Mononuclear cell (primary cell): ENCODE data around the gene NOL3. TPM values are rescaled to one million over a fixed set of nuclear protein-coding genes. Genes with fewer than 3 reads are reported as not detected.

Source experiments
- H3K27me3 ChIP-seq: 2 replicates; pipeline ENCODE4 v1.6.0; 2011; ENCODE audit warnings: low read length, control low read depth; ENCODE audit not compliant: insufficient read depth
- H3K4me1 ChIP-seq: 2 replicates; pipeline ENCODE4 v1.5.1; 2011; ENCODE audit warnings: mild to moderate bottlenecking, low read length, control low read depth; ENCODE audit not compliant: insufficient read depth
- H3K4me3 ChIP-seq: 2 replicates; pipeline ENCODE4 v1.5.1; 2011; ENCODE audit warnings: mild to moderate bottlenecking, low read length, moderate library complexity
- H3K9me3 ChIP-seq: 2 replicates; pipeline ENCODE4 v1.5.1; 2011; ENCODE audit warnings: low read depth, mild to moderate bottlenecking, control low read depth, low read length
- total RNA-seq: library from RNA; depleted of rRNA; stranded (reverse); fragments of >200 nt; gene quantifications from one replicate; pipeline ENCODE4 v1.2.3, GENCODE V29; 2012

Gene NOL3
- total RNA-seq, 1 donor, result 0.73 TPM

GRCh38 chr16:67186550-67186950 is 16.2 kb downstream of the NOL3 start:
- H3K4me1 ChIP-seq, result peaks cover 36% of the 10 kb centered on the region
- H3K27me3 ChIP-seq, result no peaks in the 10 kb centered on the region
- H3K4me3 ChIP-seq, result no peak overlapping the region
- no peaks in the 10 kb centered on the region for H3K9me3 ChIP-seq

- H3K27me3 ChIP-seq, result no peaks in the 10 kb centered on the region
- no peak overlapping the region for H3K4me3 ChIP-seq
- no peaks in the 10 kb centered on the region for H3K9me3 ChIP-seq
- H3K4me1 ChIP-seq, result peaks cover 39% of the 10 kb centered on the region
Measured at GRCh38 chr16:67187175-67187890, 17.0 kb downstream of the NOL3 start.

- H3K9me3 ChIP-seq, result no peaks in the 10 kb centered on the region
- no peak overlapping the region for H3K4me3 ChIP-seq
- no peaks in the 10 kb centered on the region for H3K27me3 ChIP-seq
- H3K4me1 ChIP-seq, result peaks cover 39% of the 10 kb centered on the region
Measured at GRCh38 chr16:67188323-67188722, 18.0 kb downstream of the NOL3 start.

- Histone ChIP-seq H3K27me3 (no peaks in the 10 kb centered on the region), H3K4me1 (peaks cover 43% of the 10 kb centered on the region), H3K4me3 (no peak overlapping the region), H3K9me3 (no peaks in the 10 kb centered on the region)
Measured at GRCh38 chr16:67188798-67189197, 18.5 kb downstream of the NOL3 start.

GRCh38 chr16:67190041-67190440 is 19.7 kb downstream of the NOL3 start, which contains the start of gene EXOC3L1:
Gene EXOC3L1 (minus strand): TSS chr16:67190136. CDS start chr16:67189676, 460 bp downstream.
- Histone ChIP-seq H3K27me3 (no peaks in the 10 kb centered on the region), H3K4me1 (peaks cover 39% of the 10 kb centered on the region), H3K4me3 (no peak within 1 kb of the TSS), H3K9me3 (no peaks in the 10 kb centered on the region)

GRCh38 chr16:67190448-67191399 is 20.4 kb downstream of the NOL3 start:
- H3K4me1 ChIP-seq, result peaks cover 32% of the 10 kb centered on the region
- H3K27me3 ChIP-seq, result no peaks in the 10 kb centered on the region
- H3K4me3 ChIP-seq, result no peak overlapping the region
- H3K9me3 ChIP-seq, result no peaks in the 10 kb centered on the region

- H3K9me3 ChIP-seq, result no peaks in the 10 kb centered on the region
- H3K4me1 ChIP-seq, result peaks cover 28% of the 10 kb centered on the region
- no peaks in the 10 kb centered on the region for H3K27me3 ChIP-seq
- H3K4me3 ChIP-seq, result peak overlapping the region; percentile 96
Measured at GRCh38 chr16:67191411-67191994, 21.2 kb downstream of the NOL3 start.

- Histone ChIP-seq H3K27me3 (no peaks in the 10 kb centered on the region), H3K4me3 (peak within 1 kb of the TSS; percentile 96), H3K9me3 (no peaks in the 10 kb centered on the region), H3K4me1 (peaks cover 28% of the 10 kb centered on the region)
Measured at GRCh38 chr16:67191995-67192681, 21.8 kb downstream of the NOL3 start, which contains the start of gene E2F4. Gene E2F4 (plus strand): TSS chr16:67192155. CDS start chr16:67192228, 73 bp downstream.

GRCh38 chr16:67192781-67193361 is 22.5 kb downstream of the NOL3 start:
- no peaks in the 10 kb centered on the region for H3K9me3 ChIP-seq
- no peaks in the 10 kb centered on the region for H3K27me3 ChIP-seq
- peaks cover 28% of the 10 kb centered on the region for H3K4me1 ChIP-seq
- H3K4me3 ChIP-seq, result peak overlapping the region; percentile 96

GRCh38 chr16:67193536-67193935 is 23.2 kb downstream of the NOL3 start:
- Histone ChIP-seq H3K9me3 (no peaks in the 10 kb centered on the region), H3K4me1 (peaks cover 28% of the 10 kb centered on the region), H3K27me3 (no peaks in the 10 kb centered on the region), H3K4me3 (no peak overlapping the region)

- Histone ChIP-seq H3K4me3 (no peak overlapping the region), H3K4me1 (peaks cover 28% of the 10 kb centered on the region), H3K9me3 (no peaks in the 10 kb centered on the region), H3K27me3 (no peaks in the 10 kb centered on the region)
Measured at GRCh38 chr16:67194260-67194659, 23.9 kb downstream of the NOL3 start.

GRCh38 chr16:67195676-67196075 is 25.3 kb downstream of the NOL3 start:
- H3K4me3 ChIP-seq, result no peak overlapping the region
- peaks cover 28% of the 10 kb centered on the region for H3K4me1 ChIP-seq
- no peaks in the 10 kb centered on the region for H3K9me3 ChIP-seq
- H3K27me3 ChIP-seq, result no peaks in the 10 kb centered on the region

- peaks cover 22% of the 10 kb centered on the region for H3K4me1 ChIP-seq
- no peaks in the 10 kb centered on the region for H3K9me3 ChIP-seq
- H3K27me3 ChIP-seq, result no peaks in the 10 kb centered on the region
- H3K4me3 ChIP-seq, result no peak overlapping the region
Measured at GRCh38 chr16:67196881-67197280, 26.5 kb downstream of the NOL3 start.

GRCh38 chr16:67197704-67198103 is 27.4 kb downstream of the NOL3 start:
- H3K4me1 ChIP-seq, result peaks cover 17% of the 10 kb centered on the region
- H3K27me3 ChIP-seq, result no peaks in the 10 kb centered on the region
- H3K4me3 ChIP-seq, result no peak overlapping the region
- H3K9me3 ChIP-seq, result no peaks in the 10 kb centered on the region
